ENCODE results near the gene ARAP1.

The ARAP1 gene

DNA sequence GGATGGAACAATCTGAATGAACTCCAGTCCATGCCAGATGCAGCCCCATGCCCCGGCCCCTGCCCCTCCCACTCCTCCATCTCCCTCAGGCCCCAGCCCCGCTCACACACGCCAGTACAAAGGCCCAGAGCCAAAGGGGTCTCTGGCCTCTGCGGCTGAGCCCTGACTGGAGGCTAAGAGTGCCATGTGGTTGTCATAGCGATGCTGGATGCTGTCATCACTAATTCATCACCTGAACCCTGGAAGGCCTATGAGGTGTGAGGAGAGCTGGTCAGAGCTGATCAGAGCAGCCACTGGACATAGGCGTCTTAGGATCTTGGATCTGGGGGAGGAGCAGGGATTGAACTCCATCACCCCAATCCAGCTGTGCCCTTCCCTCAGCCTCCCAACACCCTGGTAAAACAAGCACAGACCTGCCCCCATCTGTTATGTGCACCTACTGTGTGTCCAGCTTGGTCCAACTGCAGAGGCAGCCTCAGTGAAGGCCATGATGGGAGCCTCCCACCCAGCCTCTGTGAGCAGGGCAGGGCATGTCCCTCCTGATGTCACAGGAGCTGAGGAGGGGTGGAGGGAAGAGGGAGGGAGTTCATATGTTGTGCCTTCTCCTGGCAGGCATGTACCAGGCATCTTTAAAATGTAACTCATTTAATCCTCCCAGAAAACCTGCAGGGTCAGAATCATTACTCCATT lies 94.7 kb downstream of the ARAP1 start:
- POLR2A ChIA-PET, result no interaction called here
- no peak for DNase-seq (ENCODE audit: low read depth, low spot score)
- CTCF ChIA-PET, result interaction anchor here (0.9 to 2.6 kb wide), 5 partner anchors 10 to 174 kb away, joined by 3 to 8 read pairs (median 6); no protein-coding TSS in a partner anchor

DNA sequence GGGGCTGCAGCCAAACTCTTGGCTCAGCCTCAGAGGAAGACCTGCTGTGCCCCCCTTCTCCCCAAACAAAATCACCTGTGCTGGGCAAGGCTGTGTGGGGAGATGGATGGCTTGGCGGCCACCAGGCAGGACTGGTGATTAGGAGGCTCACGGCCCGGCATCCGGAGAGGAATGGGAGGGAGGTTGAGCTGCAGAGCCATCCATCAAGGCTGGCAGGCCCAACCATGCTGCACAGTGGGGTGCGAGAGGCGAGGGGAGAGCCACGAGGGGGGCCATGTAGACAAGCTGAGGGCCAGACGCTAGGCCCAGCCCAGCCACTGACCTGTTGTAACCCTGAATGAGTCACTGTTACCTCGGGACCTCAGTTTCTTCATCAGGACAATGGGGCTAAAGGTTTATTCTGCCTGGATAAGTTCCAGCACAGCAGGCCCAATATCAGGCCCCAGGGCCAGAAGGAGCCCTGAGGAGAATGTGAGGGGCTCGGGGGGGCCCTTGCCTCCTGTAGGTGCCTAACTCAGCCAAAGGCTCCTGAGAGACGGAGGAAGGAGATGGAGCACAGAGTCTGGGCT lies 96.2 kb downstream of the ARAP1 start:
- ChIA-PET CTCF (no interaction called here), POLR2A (no interaction called here)
- H3K4me3 ChIP-seq (ENCODE audit: low read depth, low read length), result no peak overlapping the region
- TF ChIP-seq, protein P1, sequence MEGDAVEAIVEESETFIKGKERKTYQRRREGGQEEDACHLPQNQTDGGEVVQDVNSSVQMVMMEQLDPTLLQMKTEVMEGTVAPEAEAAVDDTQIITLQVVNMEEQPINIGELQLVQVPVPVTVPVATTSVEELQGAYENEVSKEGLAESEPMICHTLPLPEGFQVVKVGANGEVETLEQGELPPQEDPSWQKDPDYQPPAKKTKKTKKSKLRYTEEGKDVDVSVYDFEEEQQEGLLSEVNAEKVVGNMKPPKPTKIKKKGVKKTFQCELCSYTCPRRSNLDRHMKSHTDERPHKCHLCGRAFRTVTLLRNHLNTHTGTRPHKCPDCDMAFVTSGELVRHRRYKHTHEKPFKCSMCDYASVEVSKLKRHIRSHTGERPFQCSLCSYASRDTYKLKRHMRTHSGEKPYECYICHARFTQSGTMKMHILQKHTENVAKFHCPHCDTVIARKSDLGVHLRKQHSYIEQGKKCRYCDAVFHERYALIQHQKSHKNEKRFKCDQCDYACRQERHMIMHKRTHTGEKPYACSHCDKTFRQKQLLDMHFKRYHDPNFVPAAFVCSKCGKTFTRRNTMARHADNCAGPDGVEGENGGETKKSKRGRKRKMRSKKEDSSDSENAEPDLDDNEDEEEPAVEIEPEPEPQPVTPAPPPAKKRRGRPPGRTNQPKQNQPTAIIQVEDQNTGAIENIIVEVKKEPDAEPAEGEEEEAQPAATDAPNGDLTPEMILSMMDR (IDR thresholded peaks at IDR 0.05; ENCODE audit: insufficient read depth, low read length, missing control alignments), result no peak
- DNase-seq (ENCODE audit: low read depth, low spot score), result no peak

More for the DNA sequence above, 94.7 kb downstream of the ARAP1 start:
- no peak overlapping the region for H3K4me3 ChIP-seq (ENCODE audit: low read depth, low read length)
- TF ChIP-seq, protein P1 (IDR thresholded peaks at IDR 0.05; ENCODE audit: insufficient read depth, low read length, missing control alignments), result no peak

DNA sequence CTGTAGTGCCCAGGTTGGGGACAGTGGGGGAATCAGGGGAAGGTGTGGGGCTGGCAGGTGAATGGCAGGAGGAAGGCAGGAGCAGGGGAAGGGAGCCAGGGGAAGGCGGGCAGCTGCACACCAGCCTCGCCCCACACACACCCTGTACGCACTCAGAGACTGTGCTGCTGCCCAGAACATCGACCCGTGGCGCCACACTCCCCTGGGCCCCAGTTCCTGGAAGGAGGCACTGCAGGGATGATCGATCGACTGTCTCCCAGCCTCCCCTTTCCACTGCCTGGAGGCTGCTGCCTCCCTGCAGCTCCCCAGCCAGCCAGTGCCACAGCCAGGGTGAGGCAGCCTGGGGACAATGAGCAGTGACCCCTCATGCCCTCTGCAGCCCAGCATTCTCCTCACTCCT lies 97.2 kb downstream of the ARAP1 start:
- TF ChIP-seq, protein P1 (IDR thresholded peaks at IDR 0.05; ENCODE audit: insufficient read depth, low read length, missing control alignments), result no peak
- CTCF ChIA-PET, result interaction anchor here (1.0 to 4.0 kb wide), 2 partner anchors 12 to 46 kb away, joined by 5 to 28 read pairs; no protein-coding TSS in a partner anchor

DNA sequence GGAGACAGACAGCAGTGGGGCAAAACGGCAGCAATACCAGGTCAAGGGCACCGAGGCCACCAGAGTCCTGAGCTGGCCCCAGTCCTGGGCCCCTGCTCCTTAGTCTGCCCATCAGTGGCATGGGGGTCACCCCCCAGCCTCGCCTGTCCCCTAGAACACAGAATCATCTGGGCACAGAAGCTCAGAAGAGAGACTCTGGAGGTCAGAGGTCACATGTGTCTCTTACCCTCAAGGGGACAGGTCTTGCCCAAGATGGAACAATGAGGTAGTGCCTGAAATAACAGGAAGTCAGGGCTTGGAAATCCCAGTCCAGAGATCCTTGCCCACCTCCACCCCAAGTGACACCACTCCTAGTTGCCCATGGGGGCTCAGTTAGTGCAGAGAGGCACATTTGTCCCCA lies 98.6 kb downstream of the ARAP1 start:
- H3K4me3 ChIP-seq (ENCODE audit: low read depth, low read length), result no peak overlapping the region
- ChIA-PET CTCF (interaction anchor here (1.0 to 4.0 kb wide), 2 partner anchors 10 to 31 kb away, joined by 4 to 28 read pairs; no protein-coding TSS in a partner anchor), POLR2A (no interaction called here)
- DNase-seq (ENCODE audit: low read depth, low spot score), result no peak
- TF ChIP-seq, protein P1 (IDR thresholded peaks at IDR 0.05; ENCODE audit: insufficient read depth, low read length, missing control alignments), result no peak

More for the DNA sequence above, 97.2 kb downstream of the ARAP1 start:
- POLR2A ChIA-PET, result no interaction called here
- H3K4me3 ChIP-seq (ENCODE audit: low read depth, low read length), result no peak overlapping the region
- DNase-seq (ENCODE audit: low read depth, low spot score), result no peak

DNA sequence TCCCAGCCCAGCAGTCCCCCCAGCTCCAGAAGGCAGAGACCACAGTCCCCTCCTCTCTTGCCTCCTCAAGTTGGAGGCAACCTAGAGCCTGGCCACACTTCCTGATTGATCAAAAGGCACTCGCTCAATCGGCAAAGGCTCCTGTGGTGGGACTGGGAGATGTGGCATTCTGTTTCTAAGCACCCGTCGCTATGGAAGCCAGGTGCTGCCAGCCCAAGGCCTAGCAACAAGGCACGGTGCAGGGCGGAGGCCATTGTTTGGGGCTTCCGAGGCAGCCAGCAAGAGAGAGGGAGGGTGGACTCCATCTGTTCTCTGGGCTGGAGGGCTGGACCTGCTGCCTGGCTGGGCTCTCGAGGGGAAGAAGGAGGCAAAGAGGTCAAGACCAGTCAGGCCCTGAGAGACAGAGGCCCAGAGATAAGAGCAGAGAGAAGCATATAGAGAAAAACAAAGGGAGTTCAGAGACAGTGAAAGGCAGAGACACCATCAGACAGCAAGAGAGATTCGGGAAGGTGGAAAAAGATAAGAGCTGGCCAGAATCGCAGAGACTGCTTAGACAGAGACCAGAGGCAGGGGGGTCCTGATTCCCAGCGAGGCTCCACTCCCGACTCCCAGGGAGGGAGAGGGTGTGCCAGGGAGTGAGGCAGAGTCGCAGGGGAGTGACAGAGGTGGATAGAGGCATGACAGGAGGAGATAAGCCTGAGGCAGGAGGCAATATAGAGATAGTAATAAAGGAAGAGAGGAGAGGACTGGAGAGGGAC lies 99.2 kb downstream of the ARAP1 start:
- TF ChIP-seq, protein P1 (IDR thresholded peaks at IDR 0.05; ENCODE audit: insufficient read depth, low read length, missing control alignments), result no peak
- CTCF ChIA-PET, result interaction anchor here (1.0 to 4.0 kb wide), 3 partner anchors 10 to 31 kb away, joined by 4 to 28 read pairs (median 4); no protein-coding TSS in a partner anchor
- no peak for DNase-seq (ENCODE audit: low read depth, low spot score)

DNA sequence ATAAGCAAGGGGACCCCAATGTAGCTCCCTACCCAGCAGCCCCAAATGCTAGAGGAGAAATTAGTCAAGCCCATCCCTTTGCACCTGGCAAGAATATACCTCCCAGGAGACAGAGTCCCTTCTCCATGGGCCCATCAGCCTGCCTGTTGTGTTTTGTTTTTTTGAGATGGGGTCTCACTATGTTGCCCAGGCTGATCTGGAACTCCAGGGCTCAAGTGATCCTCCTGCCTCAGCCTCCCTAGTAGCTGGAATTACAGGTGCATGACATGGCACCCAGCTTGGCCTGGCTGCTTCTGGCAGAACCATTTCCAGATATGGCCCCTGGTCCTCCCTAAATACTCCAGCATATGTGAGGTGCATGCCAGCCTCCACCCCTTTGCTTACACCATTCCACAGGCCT lies 100.1 kb downstream of the ARAP1 start:
- POLR2A ChIA-PET, result no interaction called here
- CTCF ChIA-PET, result interaction anchor here (1.3 to 4.0 kb wide), 2 partner anchors 9 to 32 kb away, joined by 4 to 28 read pairs; no protein-coding TSS in a partner anchor
- DNase-seq (ENCODE audit: low read depth, low spot score), result no peak
- TF ChIP-seq, protein P1 (IDR thresholded peaks at IDR 0.05; ENCODE audit: insufficient read depth, low read length, missing control alignments), result no peak
- H3K4me3 ChIP-seq (ENCODE audit: low read depth, low read length), result no peak overlapping the region

More for the DNA sequence above, 99.2 kb downstream of the ARAP1 start:
- no peak overlapping the region for H3K4me3 ChIP-seq (ENCODE audit: low read depth, low read length)
- POLR2A ChIA-PET, result no interaction called here

All from AG04449 (cell line).